DND-41 (cell line): ENCODE data around the gene PDLIM1.

Source experiments
- ATAC-seq: fragments of 200-7000 bp; cut with Tn5 transposase; 3 replicates; pipeline ENCODE4 v1.9.1; 2021; ENCODE audit warnings: low read depth; ENCODE audit not compliant: insufficient read depth
- DNase-seq: peaks from one replicate; pipeline ENCODE4 v3.0.0-alpha.2; 2020
- H2AFZ ChIP-seq: 2 replicates; pipeline ENCODE4 v1.6.0; 2012; ENCODE audit warnings: low read depth, low read length
- H3K27ac ChIP-seq: 2 replicates; pipeline ENCODE4 v1.5.1; 2012; ENCODE audit warnings: low read length, inconsistent platforms
- H3K27me3 ChIP-seq: fragments of 200-600 bp; sonication (generic); 2 replicates; pipeline ENCODE4 v1.6.0; 2012; ENCODE audit warnings: low read length, mild to moderate bottlenecking, inconsistent platforms; ENCODE audit not compliant: insufficient read depth, poor library complexity
- H3K36me3 ChIP-seq: 2 replicates; pipeline ENCODE4 v1.5.1; 2012; ENCODE audit warnings: low read length, inconsistent platforms; ENCODE audit not compliant: insufficient read depth
- H3K4me1 ChIP-seq: 2 replicates; pipeline ENCODE4 v1.5.1; 2012; ENCODE audit warnings: mild to moderate bottlenecking, low read length; ENCODE audit not compliant: insufficient read depth
- H3K4me2 ChIP-seq: 2 replicates; pipeline ENCODE4 v1.6.0; 2012; ENCODE audit warnings: mild to moderate bottlenecking, moderate library complexity, low read length, inconsistent platforms; ENCODE audit not compliant: insufficient read depth
- H3K4me3 ChIP-seq, 2 experiments: fragments of 200-600 bp in 1 of 2; shearing (Covaris generic) in 1 of 2; 2 replicates each; pipeline ENCODE4 v1.5.1; 2012 to 2016; ENCODE audit warnings: inconsistent platforms in 2 of 2, low read length in 2 of 2, mild to moderate bottlenecking in 2 of 2, low read depth in 1 of 2, moderate library complexity in 1 of 2
- H3K79me2 ChIP-seq: 2 replicates; pipeline ENCODE4 v1.6.0; 2012; ENCODE audit warnings: low read length, inconsistent platforms; ENCODE audit not compliant: insufficient read depth
- H3K9ac ChIP-seq: 2 replicates; pipeline ENCODE4 v1.6.0; 2012; ENCODE audit warnings: low read depth, mild to moderate bottlenecking, inconsistent platforms, low read length, moderate library complexity
- H3K9me3 ChIP-seq: 2 replicates; pipeline ENCODE4 v1.5.1; 2012; ENCODE audit warnings: low read length, moderate library complexity, mild to moderate bottlenecking, inconsistent platforms; ENCODE audit not compliant: insufficient read depth, severe bottlenecking
- H4K20me1 ChIP-seq: 2 replicates; pipeline ENCODE4 v1.6.0; 2012; ENCODE audit warnings: low read length; ENCODE audit not compliant: insufficient read depth
- EZH2 ChIP-seq: IDR thresholded peaks from 3 replicates; pipeline ENCODE4 v1.6.1; 2012; ENCODE audit warnings: borderline replicate concordance, low read depth, mild to moderate bottlenecking, moderate library complexity, low read length, inconsistent platforms; ENCODE audit not compliant: severe bottlenecking
- TF ChIP-seq, protein P1 (sequence below): IDR thresholded peaks from 2 replicates; pipeline ENCODE4 v1.5.1; 2012; ENCODE audit warnings: borderline replicate concordance, low read length, moderate library complexity, mild to moderate bottlenecking; ENCODE audit not compliant: poor library complexity, severe bottlenecking; ENCODE audit errors: extremely low read depth

Gene PDLIM1

GRCh38 chr10:95289921-95290421, 832 bp downstream of the PDLIM1 start:
- Histone ChIP-seq H2AFZ (no peak overlapping the region), H3K27me3 (peaks cover 15% of the 10 kb centered on the region), H3K9ac (no peak overlapping the region), H3K4me3 (no peak overlapping the region), H3K9me3 (no peaks in the 10 kb centered on the region), H3K27ac (no peak overlapping the region), H3K79me2 (no peaks in the 10 kb centered on the region), H3K4me1 (no peaks in the 10 kb centered on the region), H3K36me3 (no peaks in the 10 kb centered on the region), H3K4me2 (no peak overlapping the region), H4K20me1 (no peaks in the 10 kb centered on the region)
- DNase-seq (no peak), ATAC-seq (no peak)
- TF ChIP-seq, protein P1, sequence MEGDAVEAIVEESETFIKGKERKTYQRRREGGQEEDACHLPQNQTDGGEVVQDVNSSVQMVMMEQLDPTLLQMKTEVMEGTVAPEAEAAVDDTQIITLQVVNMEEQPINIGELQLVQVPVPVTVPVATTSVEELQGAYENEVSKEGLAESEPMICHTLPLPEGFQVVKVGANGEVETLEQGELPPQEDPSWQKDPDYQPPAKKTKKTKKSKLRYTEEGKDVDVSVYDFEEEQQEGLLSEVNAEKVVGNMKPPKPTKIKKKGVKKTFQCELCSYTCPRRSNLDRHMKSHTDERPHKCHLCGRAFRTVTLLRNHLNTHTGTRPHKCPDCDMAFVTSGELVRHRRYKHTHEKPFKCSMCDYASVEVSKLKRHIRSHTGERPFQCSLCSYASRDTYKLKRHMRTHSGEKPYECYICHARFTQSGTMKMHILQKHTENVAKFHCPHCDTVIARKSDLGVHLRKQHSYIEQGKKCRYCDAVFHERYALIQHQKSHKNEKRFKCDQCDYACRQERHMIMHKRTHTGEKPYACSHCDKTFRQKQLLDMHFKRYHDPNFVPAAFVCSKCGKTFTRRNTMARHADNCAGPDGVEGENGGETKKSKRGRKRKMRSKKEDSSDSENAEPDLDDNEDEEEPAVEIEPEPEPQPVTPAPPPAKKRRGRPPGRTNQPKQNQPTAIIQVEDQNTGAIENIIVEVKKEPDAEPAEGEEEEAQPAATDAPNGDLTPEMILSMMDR = no peak
- TF ChIP-seq EZH2 = no peak

DNA sequence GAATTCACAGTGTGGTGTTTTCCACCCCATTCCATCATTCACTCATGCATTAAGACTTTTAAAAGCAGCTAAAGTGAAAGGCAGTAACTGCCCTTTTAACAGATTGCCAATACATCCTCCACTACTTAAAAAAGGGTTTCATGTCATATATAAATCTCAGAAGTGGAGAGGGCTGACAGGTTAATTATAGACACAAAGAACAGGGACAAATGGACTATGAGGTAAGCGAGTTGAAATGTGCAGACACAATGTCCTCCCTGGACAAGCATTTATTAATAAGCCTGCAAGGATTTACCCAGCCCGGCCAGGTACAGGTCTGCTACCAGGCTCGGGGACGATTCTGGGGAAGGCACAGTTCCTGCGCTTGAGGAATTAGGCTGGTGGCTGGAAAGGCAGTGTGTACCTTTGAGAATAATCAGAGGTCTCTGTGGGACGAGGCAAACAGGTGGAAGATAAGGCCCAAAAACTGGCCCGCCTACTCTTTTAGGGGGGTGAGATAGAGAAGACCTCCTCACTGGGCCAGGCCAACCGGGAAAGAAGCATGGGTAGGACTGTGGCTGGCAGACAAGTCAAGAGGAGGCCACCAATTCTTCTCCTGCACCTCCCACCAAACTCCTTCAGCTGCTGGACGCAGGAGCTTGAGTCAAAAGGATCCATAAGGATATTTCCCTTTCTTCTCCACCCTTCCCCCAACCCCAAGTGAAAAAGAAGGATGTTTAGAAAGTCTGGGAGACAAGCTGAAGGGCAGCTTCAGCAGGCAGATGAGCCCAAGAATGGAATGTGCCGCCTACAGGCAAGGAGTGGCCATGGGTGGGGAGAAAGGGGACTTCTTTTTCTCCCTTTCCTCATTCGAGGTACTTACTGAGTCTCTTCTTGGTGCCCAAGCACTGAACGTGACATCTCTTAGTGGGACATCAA, 1.5 kb downstream of the PDLIM1 start:
- H3K4me3 ChIP-seq = no peak overlapping the region
- ATAC-seq = no peak
- peaks cover 16% of the 10 kb centered on the region for H3K27me3 ChIP-seq
- no peak for TF ChIP-seq EZH2
- TF ChIP-seq, protein P1 = no peak
- no peaks in the 10 kb centered on the region for H3K4me1 ChIP-seq
- H3K4me2 ChIP-seq = no peak overlapping the region
- no peaks in the 10 kb centered on the region for H3K79me2 ChIP-seq
- H2AFZ ChIP-seq = no peak overlapping the region
- no peaks in the 10 kb centered on the region for H3K9me3 ChIP-seq
- H3K27ac ChIP-seq = no peak overlapping the region
- DNase-seq = no peak
- no peaks in the 10 kb centered on the region for H3K36me3 ChIP-seq
- no peaks in the 10 kb centered on the region for H4K20me1 ChIP-seq
- H3K9ac ChIP-seq = no peak overlapping the region

- no peaks in the 10 kb centered on the region for H3K4me1 ChIP-seq
- TF ChIP-seq EZH2 = no peak
- TF ChIP-seq, protein P1 = no peak
- ATAC-seq (no peak), DNase-seq (no peak)
- no peak overlapping the region for H3K4me2 ChIP-seq
- H3K79me2 ChIP-seq = no peaks in the 10 kb centered on the region
- no peak overlapping the region for H3K4me3 ChIP-seq
- no peaks in the 10 kb centered on the region for H3K36me3 ChIP-seq
- H3K9ac ChIP-seq = no peak overlapping the region
- no peak overlapping the region for H2AFZ ChIP-seq
- peaks cover 14% of the 10 kb centered on the region for H3K27me3 ChIP-seq
- H3K9me3 ChIP-seq = no peaks in the 10 kb centered on the region
- no peak overlapping the region for H3K27ac ChIP-seq
- no peaks in the 10 kb centered on the region for H4K20me1 ChIP-seq
Observed at GRCh38 chr10:95288303-95288702, 2.5 kb downstream of the PDLIM1 start.
